Thyroid gland (tissue), 4 donors: ENCODE measurements around the gene UFD1.

Source experiments
- CTCF ChIP-seq, 6 experiments: fragments of 200-600 bp in 3 of 6; fragments of 450-650 bp in 3 of 6; sonication (generic) in 3 of 6; IDR thresholded peaks; one replicate each; pipeline ENCODE4 v1.5.1; 2016 to 2019; ENCODE audit warnings: antibody characterized with exemption in 6 of 6, mild to moderate bottlenecking in 2 of 6, inconsistent platforms in 1 of 6, moderate library complexity in 1 of 6
- POLR2A ChIP-seq, 2 donors: fragments of 450-650 bp; IDR thresholded peaks; one replicate each; pipeline ENCODE4 v1.6.1; 2017; ENCODE audit warnings: antibody characterized with exemption in 2 of 2, mild to moderate bottlenecking in 2 of 2, moderate library complexity in 1 of 2

- no peak for TF ChIP-seq CTCF (IDR thresholded peaks at IDR 0.05)
- TF ChIP-seq POLR2A (IDR thresholded peaks at IDR 0.05), result peak in 1 of 2 donors; percentile 10
These were observed 43.3 kb upstream of the UFD1 start for GRCh38 chr22:19522190-19522880.
